Heart right ventricle (tissue), 16 donors: ENCODE results near the gene LRRIQ4. TPM values are rescaled to one million over a fixed set of nuclear protein-coding genes. Genes with fewer than 3 reads are reported as not detected.
A peak's percentile ranks its signal among the peaks of the same experiment; 100 is the strongest.

Experiments used
- ATAC-seq, 8 donors: fragments of 200-7000 bp; cut with Tn5 transposase; one replicate each; pipeline ENCODE4 v1.9.1; 2020; ENCODE audit warnings: mild to moderate bottlenecking in 8 of 8, moderate library complexity in 8 of 8, moderate number of reproducible peaks in 1 of 8
- DNase-seq, 2 donors: peaks; one replicate each; pipeline ENCODE4 v3.0.0-alpha.2; 2020
- H3K27ac ChIP-seq, 10 donors: fragments of 200-600 bp; sonication (generic) in 2 of 10; one replicate each; pipeline versions ENCODE4 v1.5.0 to v1.8.0; 2020 to 2022; ENCODE audit warnings: mild to moderate bottlenecking in 3 of 10
- H3K27me3 ChIP-seq, 7 donors: fragments of 200-600 bp; one replicate each; pipeline ENCODE4 v1.8.0; 2021 to 2022; ENCODE audit warnings: mild to moderate bottlenecking in 2 of 7
- H3K36me3 ChIP-seq, 9 donors: fragments of 200-600 bp; sonication (generic) in 1 of 9; one replicate each; pipeline versions ENCODE4 v1.5.0 to v1.8.0; 2020 to 2022; ENCODE audit warnings: mild to moderate bottlenecking in 2 of 9
- H3K4me1 ChIP-seq, 9 donors: fragments of 200-600 bp; sonication (generic) in 1 of 9; one replicate each; pipeline versions ENCODE4 v1.5.0 to v1.8.0; 2020 to 2022; ENCODE audit warnings: mild to moderate bottlenecking in 4 of 9
- H3K4me3 ChIP-seq, 10 donors: fragments of 200-600 bp; sonication (generic) in 2 of 10; one replicate each; pipeline versions ENCODE4 v1.5.0 to v1.8.0; 2020 to 2022; ENCODE audit warnings: mild to moderate bottlenecking in 7 of 10, moderate library complexity in 2 of 10
- H3K9me3 ChIP-seq, 11 donors: fragments of 200-600 bp in 10 of 11; sonication (generic) in 2 of 11; one replicate each; pipeline versions ENCODE4 v1.5.0 to v1.8.0; 2013 to 2022; ENCODE audit warnings: mild to moderate bottlenecking in 2 of 11, control low read depth in 1 of 11, moderate library complexity in 1 of 11
- WGBS, 2 donors: extraction: QIAGEN DNeasy Blood & Tissue Kit; methylation state at CpG; one replicate each; pipeline ENCODE4 v1.1.7; 2013; ENCODE audit warnings: inconsistent platforms in 1 of 2; 5-methylcytosine and 5-hydroxymethylcytosine counted together
- intact Hi-C, 10 donors: fragments of 100-400 bp; cut with DNase I; formaldehyde crosslinking; loops; one replicate each; pipeline versions ENCODE4 v1.11.1 to v1.14.2; 2022
- polyA plus RNA-seq, 2 donors: library from polyadenylated mRNA; stranded (reverse); fragments of 200-250 nt; gene quantifications; one replicate each; pipeline ENCODE4 v1.2.3, GENCODE V29; 2013
- total RNA-seq, 10 donors: library from RNA; stranded (reverse); fragmentation: NEBNext Ultra II Directional in 3 of 10; extraction: Animal tissue kit (Norgen Biotek cat#: 25700) in 3 of 10; gene quantifications; one replicate each; pipeline versions ENCODE4 v1.2.1 to v1.2.4, GENCODE V29; 2021 to 2023
- TF ChIP-seq, protein P1 (sequence below), 9 donors: fragments of 200-600 bp; sonication (generic) in 2 of 9; IDR thresholded peaks; one replicate each; pipeline versions ENCODE4 v1.5.0 to v1.8.0; 2021 to 2022; ENCODE audit warnings: antibody characterized with exemption in 9 of 9, mild to moderate bottlenecking in 5 of 9, moderate library complexity in 1 of 9
- donor health status: Arrhythmogenic right ventricular cardiomyopathy.
- donor health status: ischemic (EF 13 %, LVEDD 7.1; RV severe dilation, severe dysfunction).
- donor health status: healthy with polysubstance abuse.
- donor health status: DM: no; HTN: yes; CAD: no.
- donor health status: DM: no; HTN: no; CAD: no.
- donor health status: ischemic (EF 25% LVEDD 6.9; RV normal size, moderate dysfunction).
- donor health status: ischemic (EF 25% LVEDD 5.7; RV mildly dilated, moderate dysfunction).
- donor health status: healthy.
- donor health status: DM: yes; HTN: yes; CAD: no.
- donor health status: Ischemic cardiomyopathy.
- donor health status: ischemic (EF 35%, LVEDD 5.7; RV mildly dilated, moderate dysfunction).
- donor health status: nonischemic (EF 11% LVEDD 7.7; RV severe dilation, severe dysfunction).
- donor health status: DM: yes; HTN: yes; CAD: no.
- donor health status: PGD.
- donor health status: ischemic (EF 29% LVEDD 5.4; RV normal size, mild dysfunction).
- donor health status: nonischemic (EF 23%, LVEDD 6.1; RV moderate dilation, normal function).

Gene LRRIQ4
- total and polyA plus RNA-seq, 12 donors, result 0.14 to 0.24 TPM; not detected in 10

- peak; percentile 32 to 78 (median 54) for ATAC-seq
Observed at GRCh38 chr3:169811631-169812331, 889 bp upstream of the LRRIQ4 start.

GRCh38 chr3:169813278-169813677, 608 bp downstream of the LRRIQ4 start:
- intact Hi-C loops, result no loop called here
- TF ChIP-seq, protein P1, sequence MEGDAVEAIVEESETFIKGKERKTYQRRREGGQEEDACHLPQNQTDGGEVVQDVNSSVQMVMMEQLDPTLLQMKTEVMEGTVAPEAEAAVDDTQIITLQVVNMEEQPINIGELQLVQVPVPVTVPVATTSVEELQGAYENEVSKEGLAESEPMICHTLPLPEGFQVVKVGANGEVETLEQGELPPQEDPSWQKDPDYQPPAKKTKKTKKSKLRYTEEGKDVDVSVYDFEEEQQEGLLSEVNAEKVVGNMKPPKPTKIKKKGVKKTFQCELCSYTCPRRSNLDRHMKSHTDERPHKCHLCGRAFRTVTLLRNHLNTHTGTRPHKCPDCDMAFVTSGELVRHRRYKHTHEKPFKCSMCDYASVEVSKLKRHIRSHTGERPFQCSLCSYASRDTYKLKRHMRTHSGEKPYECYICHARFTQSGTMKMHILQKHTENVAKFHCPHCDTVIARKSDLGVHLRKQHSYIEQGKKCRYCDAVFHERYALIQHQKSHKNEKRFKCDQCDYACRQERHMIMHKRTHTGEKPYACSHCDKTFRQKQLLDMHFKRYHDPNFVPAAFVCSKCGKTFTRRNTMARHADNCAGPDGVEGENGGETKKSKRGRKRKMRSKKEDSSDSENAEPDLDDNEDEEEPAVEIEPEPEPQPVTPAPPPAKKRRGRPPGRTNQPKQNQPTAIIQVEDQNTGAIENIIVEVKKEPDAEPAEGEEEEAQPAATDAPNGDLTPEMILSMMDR (IDR thresholded peaks at IDR 0.05), result no peak
- 43 to 57% methylated on average over 8 of the region's 8 CpGs for WGBS, 2 donors
- no peak for ATAC-seq
- DNase-seq, result no peak
- Histone ChIP-seq H3K9me3 (peaks cover 0 to 17% (median 4%) of the 10 kb centered on the region in 11 donors), H3K4me3 (peak overlapping the region; percentile 8 to 77 (median 62)), H3K27ac (no peak overlapping the region), H3K27me3 (no peaks in the 10 kb centered on the region), H3K4me1 (peaks cover 0 to 29% (median 12%) of the 10 kb centered on the region in 9 donors), H3K36me3 (no peaks in the 10 kb centered on the region)

More at GRCh38 chr3:169811631-169812331, 889 bp upstream of the LRRIQ4 start:
- TF ChIP-seq, protein P1 (IDR thresholded peaks at IDR 0.05), result no peak
- WGBS, 2 donors, result 3 to 4% methylated on average over 29 of the region's 29 CpGs
- intact Hi-C loops, result no loop called here
- DNase-seq, result no peak
- Histone ChIP-seq H3K27ac (peak overlapping the region; percentile 7 to 86 (median 74)), H3K4me1 (peaks cover 0 to 29% (median 12%) of the 10 kb centered on the region in 9 donors), H3K4me3 (peak overlapping the region; percentile 33 to 77 (median 63)), H3K27me3 (no peaks in the 10 kb centered on the region), H3K36me3 (peaks cover 0 to 6% (median 0%) of the 10 kb centered on the region in 9 donors), H3K9me3 (peaks cover 0 to 17% (median 4%) of the 10 kb centered on the region in 11 donors)

GRCh38 chr3:169813757-169814517, 1.3 kb downstream of the LRRIQ4 start:
- no peak overlapping the region for H3K27ac ChIP-seq
- H3K9me3 ChIP-seq, result peaks cover 0 to 17% (median 4%) of the 10 kb centered on the region in 11 donors
- H3K27me3 ChIP-seq, result no peaks in the 10 kb centered on the region
- peak overlapping the region in 9 of 10 donors; percentile 8 to 77 (median 66) for H3K4me3 ChIP-seq
- peak in 1 of 8 donors; percentile 6 for ATAC-seq
- WGBS, 2 donors, result 64 to 68% methylated on average over 27 of the region's 27 CpGs
- H3K4me1 ChIP-seq, result peaks cover 0 to 29% (median 12%) of the 10 kb centered on the region in 9 donors
- intact Hi-C loops, result no loop called here
- no peak for DNase-seq
- no peaks in the 10 kb centered on the region for H3K36me3 ChIP-seq
- TF ChIP-seq, protein P1 (IDR thresholded peaks at IDR 0.05), result peak in 3 of 9 donors; percentile 26 to 41 (median 33)

GRCh38 chr3:169815590-169816150, 3.0 kb downstream of the LRRIQ4 start:
- no peak for DNase-seq
- no peaks in the 10 kb centered on the region for H3K36me3 ChIP-seq
- H3K27me3 ChIP-seq, result no peaks in the 10 kb centered on the region
- H3K9me3 ChIP-seq, result peaks cover 0 to 17% (median 4%) of the 10 kb centered on the region in 11 donors
- 91 to 94% methylated on average over 4 of the region's 4 CpGs for WGBS, 2 donors
- H3K27ac ChIP-seq, result no peak overlapping the region
- TF ChIP-seq, protein P1 (IDR thresholded peaks at IDR 0.05), result no peak
- intact Hi-C loops, result no loop called here
- no peak overlapping the region for H3K4me3 ChIP-seq
- peaks cover 0 to 29% (median 12%) of the 10 kb centered on the region in 9 donors for H3K4me1 ChIP-seq
- no peak for ATAC-seq
